Esophagus squamous epithelium (tissue), 4 donors: ENCODE data around the gene GRAMD1C.

Experiments used
- POLR2A ChIP-seq, 4 donors: fragments of 450-650 bp; IDR thresholded peaks; one replicate each; pipeline ENCODE4 v1.6.1; 2017; ENCODE audit warnings: antibody characterized with exemption in 4 of 4, mild to moderate bottlenecking in 4 of 4, moderate library complexity in 3 of 4
- TF ChIP-seq, protein P1 (sequence below), 6 experiments: fragments of 450-650 bp in 4 of 6; fragments of 200-600 bp in 2 of 6; sonication (generic) in 2 of 6; IDR thresholded peaks; one replicate each; pipeline ENCODE4 v1.5.1; 2016 to 2019; ENCODE audit warnings: antibody characterized with exemption in 6 of 6, mild to moderate bottlenecking in 4 of 6, moderate library complexity in 4 of 6

DNA sequence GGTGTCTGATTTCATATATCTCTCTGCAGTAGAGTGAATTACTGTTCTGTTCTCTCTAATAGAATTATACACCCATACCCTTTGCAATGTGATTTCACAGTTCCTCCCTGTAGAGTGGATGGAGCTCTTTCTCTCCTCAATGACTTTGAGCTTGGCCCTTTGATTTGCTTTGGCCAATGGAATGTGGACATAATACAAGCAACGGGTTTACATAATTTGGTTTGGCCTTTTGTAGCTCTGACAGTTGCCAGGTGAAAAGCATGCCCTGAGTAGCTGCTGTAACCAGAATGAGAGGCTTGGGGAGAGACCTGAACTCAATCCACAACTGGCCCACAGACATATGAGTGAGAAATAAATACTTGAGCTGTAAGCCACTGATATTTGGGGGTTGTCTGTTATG, 141.3 kb downstream of the GRAMD1C start:
- TF ChIP-seq, protein P1, sequence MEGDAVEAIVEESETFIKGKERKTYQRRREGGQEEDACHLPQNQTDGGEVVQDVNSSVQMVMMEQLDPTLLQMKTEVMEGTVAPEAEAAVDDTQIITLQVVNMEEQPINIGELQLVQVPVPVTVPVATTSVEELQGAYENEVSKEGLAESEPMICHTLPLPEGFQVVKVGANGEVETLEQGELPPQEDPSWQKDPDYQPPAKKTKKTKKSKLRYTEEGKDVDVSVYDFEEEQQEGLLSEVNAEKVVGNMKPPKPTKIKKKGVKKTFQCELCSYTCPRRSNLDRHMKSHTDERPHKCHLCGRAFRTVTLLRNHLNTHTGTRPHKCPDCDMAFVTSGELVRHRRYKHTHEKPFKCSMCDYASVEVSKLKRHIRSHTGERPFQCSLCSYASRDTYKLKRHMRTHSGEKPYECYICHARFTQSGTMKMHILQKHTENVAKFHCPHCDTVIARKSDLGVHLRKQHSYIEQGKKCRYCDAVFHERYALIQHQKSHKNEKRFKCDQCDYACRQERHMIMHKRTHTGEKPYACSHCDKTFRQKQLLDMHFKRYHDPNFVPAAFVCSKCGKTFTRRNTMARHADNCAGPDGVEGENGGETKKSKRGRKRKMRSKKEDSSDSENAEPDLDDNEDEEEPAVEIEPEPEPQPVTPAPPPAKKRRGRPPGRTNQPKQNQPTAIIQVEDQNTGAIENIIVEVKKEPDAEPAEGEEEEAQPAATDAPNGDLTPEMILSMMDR (IDR thresholded peaks at IDR 0.05): no peak
- no peak for TF ChIP-seq POLR2A (IDR thresholded peaks at IDR 0.05)
